T-helper 17 cell (primary cell): Measurements from ENCODE around the gene PLEKHA7. TPM values are rescaled to one million over a fixed set of nuclear protein-coding genes. Genes with fewer than 3 reads are reported as not detected.

ENCODE experiments used
- ATAC-seq: fragments of 150-1000 bp; cut with Tn5 transposase; 2 replicates; pipeline ENCODE4 v1.10.0; 2021; ENCODE audit warnings: mild to moderate bottlenecking, moderate library complexity
- DNase-seq, 3 donors: peaks; one replicate each; pipeline versions ENCODE4 v3.0.0 to v3.0.0-alpha.2; 2020 to 2021
- H3K9me3 ChIP-seq: one replicate; pipeline ENCODE4 v1.7.0; 2013; ENCODE audit warnings: low read length, mild to moderate bottlenecking; ENCODE audit not compliant: control insufficient read depth, poor library complexity, severe bottlenecking
- H3K27ac Mint-ChIP-seq: one replicate; pipeline ENCODE4 v1.8.0; 2022; ENCODE audit warnings: mild to moderate bottlenecking, moderate library complexity, mixed read lengths
- H3K27me3 Mint-ChIP-seq: one replicate; pipeline ENCODE4 v1.8.0; 2022; ENCODE audit warnings: mixed read lengths
- H3K36me3 Mint-ChIP-seq: one replicate; pipeline ENCODE4 v1.8.0; 2022; ENCODE audit warnings: low read depth, mixed read lengths
- H3K4me1 Mint-ChIP-seq: one replicate; pipeline ENCODE4 v1.8.0; 2022; ENCODE audit warnings: mild to moderate bottlenecking, mixed read lengths
- H3K4me3 Mint-ChIP-seq: one replicate; pipeline ENCODE4 v1.8.0; 2022; ENCODE audit warnings: mild to moderate bottlenecking, moderate library complexity, mixed read lengths
- total RNA-seq, 4 donors: library from RNA in 2 of 4; stranded (reverse) in 2 of 4; gene quantifications; one replicate each; pipeline ENCODE4 v1.2.3 and lab custom pipeline; 2022 to 2026

PLEKHA7 gene
- total RNA-seq, 2 donors from 2014 or later: 5.3 to 10.9 TPM

- Mint-ChIP-seq H3K4me3 (no peak overlapping the region), H3K27ac (no peak overlapping the region), H3K27me3 (peaks cover 21% of the 10 kb centered on the region), H3K36me3 (peaks cover 4% of the 10 kb centered on the region), H3K4me1 (peaks cover 8% of the 10 kb centered on the region)
- ATAC-seq (no peak), DNase-seq (no peak)
- H3K9me3 ChIP-seq: no peaks in the 10 kb centered on the region
Observed at GRCh38 chr11:17019232-17019631, 5.0 kb upstream of the PLEKHA7 start.

- peaks cover 2% of the 10 kb centered on the region for H3K36me3 Mint-ChIP-seq
- no peak overlapping the region for H3K27ac Mint-ChIP-seq
- no peak for DNase-seq
- no peak for ATAC-seq
- peaks cover 16% of the 10 kb centered on the region for H3K27me3 Mint-ChIP-seq
- H3K4me1 Mint-ChIP-seq: peaks cover 6% of the 10 kb centered on the region
- H3K9me3 ChIP-seq: no peaks in the 10 kb centered on the region
- H3K4me3 Mint-ChIP-seq: peak overlapping the region; percentile 7
Observed at GRCh38 chr11:17015627-17016126, 1.5 kb upstream of the PLEKHA7 start.

- Mint-ChIP-seq H3K36me3 (peaks cover 2% of the 10 kb centered on the region), H3K27me3 (peaks cover 16% of the 10 kb centered on the region), H3K4me3 (peak overlapping the region; percentile 96), H3K27ac (peak overlapping the region; percentile 92), H3K4me1 (peaks cover 6% of the 10 kb centered on the region)
- H3K9me3 ChIP-seq: no peaks in the 10 kb centered on the region
- DNase-seq (peak in 1 of 3 donors; percentile 9), ATAC-seq (peak; percentile 64)
Observed at GRCh38 chr11:17014833-17015626, 816 bp upstream of the PLEKHA7 start.

- Mint-ChIP-seq H3K4me1 (peaks cover 6% of the 10 kb centered on the region), H3K36me3 (peaks cover 2% of the 10 kb centered on the region), H3K4me3 (no peak overlapping the region), H3K27ac (no peak overlapping the region), H3K27me3 (peaks cover 20% of the 10 kb centered on the region)
- H3K9me3 ChIP-seq: no peaks in the 10 kb centered on the region
- peak in 1 of 3 donors; percentile 6 for DNase-seq
- ATAC-seq: peak; percentile 52
Observed at GRCh38 chr11:17013548-17014320, 480 bp downstream of the PLEKHA7 start.

GRCh38 chr11:17012712-17013547 is 1.3 kb downstream of the PLEKHA7 start:
- Mint-ChIP-seq H3K27ac (no peak overlapping the region), H3K36me3 (peaks cover 2% of the 10 kb centered on the region), H3K4me3 (no peak overlapping the region), H3K4me1 (peaks cover 6% of the 10 kb centered on the region), H3K27me3 (peaks cover 20% of the 10 kb centered on the region)
- H3K9me3 ChIP-seq: no peaks in the 10 kb centered on the region
- ATAC-seq: no peak
- DNase-seq: no peak

- H3K27me3 Mint-ChIP-seq: peaks cover 20% of the 10 kb centered on the region
- ATAC-seq (no peak), DNase-seq (no peak)
- H3K4me1 Mint-ChIP-seq: peaks cover 6% of the 10 kb centered on the region
- peaks cover 2% of the 10 kb centered on the region for H3K36me3 Mint-ChIP-seq
- no peak overlapping the region for H3K27ac Mint-ChIP-seq
- no peak overlapping the region for H3K4me3 Mint-ChIP-seq
- H3K9me3 ChIP-seq: no peaks in the 10 kb centered on the region
Observed at GRCh38 chr11:17012179-17012578, 2.0 kb downstream of the PLEKHA7 start.

GRCh38 chr11:17010851-17011420 is 3.3 kb downstream of the PLEKHA7 start:
- Mint-ChIP-seq H3K4me3 (no peak overlapping the region), H3K27ac (no peak overlapping the region), H3K27me3 (peaks cover 16% of the 10 kb centered on the region), H3K36me3 (peaks cover under 1% of the 10 kb centered on the region), H3K4me1 (peaks cover 6% of the 10 kb centered on the region)
- no peaks in the 10 kb centered on the region for H3K9me3 ChIP-seq
- DNase-seq (no peak), ATAC-seq (no peak)

GRCh38 chr11:17008099-17008498 is 6.1 kb downstream of the PLEKHA7 start:
- no peaks in the 10 kb centered on the region for H3K36me3 Mint-ChIP-seq

GRCh38 chr11:17005646-17006045 is 8.6 kb downstream of the PLEKHA7 start:
- peaks cover 4% of the 10 kb centered on the region for H3K27me3 Mint-ChIP-seq
- H3K4me3 Mint-ChIP-seq: no peak overlapping the region
- DNase-seq (no peak), ATAC-seq (no peak)
- H3K4me1 Mint-ChIP-seq: peaks cover 2% of the 10 kb centered on the region
- no peaks in the 10 kb centered on the region for H3K9me3 ChIP-seq
- no peaks in the 10 kb centered on the region for H3K36me3 Mint-ChIP-seq
- peak overlapping the region; percentile 43 for H3K27ac Mint-ChIP-seq

More at GRCh38 chr11:17008099-17008498, 6.1 kb downstream of the PLEKHA7 start:
- peaks cover 4% of the 10 kb centered on the region for H3K27me3 Mint-ChIP-seq
- H3K4me1 Mint-ChIP-seq: peaks cover 2% of the 10 kb centered on the region
- H3K27ac Mint-ChIP-seq: no peak overlapping the region
- DNase-seq: no peak
- no peak overlapping the region for H3K4me3 Mint-ChIP-seq
- no peaks in the 10 kb centered on the region for H3K9me3 ChIP-seq
- ATAC-seq: no peak

- Mint-ChIP-seq H3K4me3 (no peak overlapping the region), H3K4me1 (peaks cover 2% of the 10 kb centered on the region), H3K36me3 (no peaks in the 10 kb centered on the region), H3K27ac (peak overlapping the region; percentile 43), H3K27me3 (peaks cover 4% of the 10 kb centered on the region)
- ATAC-seq (no peak), DNase-seq (no peak)
- H3K9me3 ChIP-seq: no peaks in the 10 kb centered on the region
Observed at GRCh38 chr11:17004486-17005148, 9.6 kb downstream of the PLEKHA7 start.

GRCh38 chr11:17003426-17003825 is 10.8 kb downstream of the PLEKHA7 start:
- Mint-ChIP-seq H3K27ac (no peak overlapping the region), H3K36me3 (peaks cover 2% of the 10 kb centered on the region), H3K4me1 (peaks cover 2% of the 10 kb centered on the region), H3K4me3 (no peak overlapping the region), H3K27me3 (no peaks in the 10 kb centered on the region)
- DNase-seq: no peak
- no peaks in the 10 kb centered on the region for H3K9me3 ChIP-seq
- ATAC-seq: no peak

- DNase-seq (no peak), ATAC-seq (no peak)
- Mint-ChIP-seq H3K4me3 (no peak overlapping the region), H3K27ac (no peak overlapping the region), H3K27me3 (no peaks in the 10 kb centered on the region), H3K36me3 (peaks cover 2% of the 10 kb centered on the region), H3K4me1 (peaks cover 6% of the 10 kb centered on the region)
- no peaks in the 10 kb centered on the region for H3K9me3 ChIP-seq
Observed at GRCh38 chr11:17002543-17002942, 11.7 kb downstream of the PLEKHA7 start.
